Keratinocyte (primary cell): Measurements from ENCODE around the gene MAP7D2.

Experiments used
- CTCF ChIP-seq, 3 experiments: IDR thresholded peaks in 1 of 3; conservative IDR thresholded peaks in 1 of 3; optimal IDR thresholded peaks in 1 of 3; 2 replicates in 2 of 3; 3 replicates in 1 of 3; pipeline versions ENCODE3 to v1.5.1; 2011; ENCODE audit warnings: low read length in 3 of 3, mild to moderate bottlenecking in 3 of 3, moderate library complexity in 2 of 3, control low read depth in 1 of 3, inconsistent platforms in 1 of 3; ENCODE audit not compliant: insufficient read depth in 2 of 3; ENCODE audit errors: extremely low read depth in 1 of 3
- EZH2 ChIP-seq: IDR thresholded peaks from one replicate; pipeline ENCODE4 v1.6.1; 2012; ENCODE audit warnings: inconsistent platforms, mild to moderate bottlenecking, low read length, moderate library complexity

DNA sequence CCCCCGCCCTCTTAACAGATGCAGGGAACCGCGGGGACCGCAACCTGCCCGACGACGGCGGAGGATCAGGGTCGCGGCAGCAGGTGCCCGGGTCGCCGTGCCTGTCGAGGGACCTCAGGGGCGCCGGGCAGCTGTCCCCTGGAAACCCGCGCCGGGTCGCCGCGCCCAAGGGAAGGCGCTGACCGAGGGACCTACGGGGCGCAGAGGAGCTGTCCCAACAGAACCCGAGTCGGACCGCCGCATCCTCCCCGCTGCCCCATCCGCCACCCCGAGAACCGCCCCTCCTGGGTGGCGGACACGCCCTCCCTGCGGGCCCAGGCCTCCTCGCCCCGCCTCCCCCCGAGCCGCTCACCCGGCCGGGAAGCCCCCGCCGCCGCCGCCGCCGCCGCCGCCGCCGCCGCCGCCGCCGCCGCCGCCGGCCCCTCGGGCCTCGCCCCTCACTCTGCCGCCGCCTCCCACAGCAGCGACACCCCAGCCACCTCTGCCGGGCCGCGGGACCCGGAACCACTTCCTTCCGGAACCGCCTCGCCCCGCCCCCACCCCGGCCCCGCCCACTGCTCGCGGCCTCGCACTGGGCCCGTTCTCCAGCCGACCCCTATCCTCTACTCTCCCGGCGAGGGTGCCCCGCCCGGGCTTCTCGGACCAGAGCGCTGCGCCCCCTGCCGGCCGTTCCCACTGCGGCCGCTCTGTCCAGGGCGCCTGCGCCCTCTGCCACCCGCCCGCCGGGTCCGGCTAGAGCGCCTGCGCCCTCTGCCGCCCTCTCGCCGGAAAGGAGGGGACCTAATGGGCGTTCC lies 126.0 kb downstream of the MAP7D2 start, which contains the start of gene BCLAF3:
- TF ChIP-seq EZH2 (no peak), CTCF (optimal IDR thresholded peaks at IDR 0.05 in 1 of 3, IDR thresholded peaks at IDR 0.05 in 1 of 3, conservative IDR thresholded peaks at IDR 0.05 in 1 of 3; ENCODE audit: extremely low read depth in 1 of 3, insufficient read depth in 2 of 3, low read length in 3 of 3) (peak in 2 of 3 experiments; percentile 65 to 69)
